GM18520 (cell line): ENCODE results near the gene MEF2A.

Experiments used
- ATAC-seq: cut with Tn5 transposase; IDR thresholded peaks from one replicate; pipeline ENCODE4 v1.9.1; 2021; ENCODE audit not compliant: unreplicated experiment

MEF2A gene

GRCh38 chr15:99702895-99703602 is 137.3 kb downstream of the MEF2A start:
- no peak for ATAC-seq

GRCh38 chr15:99703603-99704443 is 138.0 kb downstream of the MEF2A start:
- ATAC-seq, result peak; percentile 45

GRCh38 chr15:99704444-99704838 is 138.7 kb downstream of the MEF2A start:
- peak; percentile 64 for ATAC-seq

GRCh38 chr15:99706557-99707303 is 140.9 kb downstream of the MEF2A start:
- no peak for ATAC-seq

GRCh38 chr15:99707473-99708270 is 141.9 kb downstream of the MEF2A start:
- ATAC-seq, result no peak

GRCh38 chr15:99708563-99708962 is 142.8 kb downstream of the MEF2A start:
- ATAC-seq, result no peak

GRCh38 chr15:99709243-99709986 is 143.6 kb downstream of the MEF2A start:
- no peak for ATAC-seq

- ATAC-seq, result no peak
These were observed 145.8 kb downstream of the MEF2A start for GRCh38 chr15:99711625-99712024.

- no peak for ATAC-seq
These were observed 146.6 kb downstream of the MEF2A start for GRCh38 chr15:99712415-99712814.

GRCh38 chr15:99716540-99717095 is 150.8 kb downstream of the MEF2A start:
- ATAC-seq, result no peak

GRCh38 chr15:99717161-99718009 is 151.6 kb downstream of the MEF2A start:
- no peak for ATAC-seq

- ATAC-seq, result no peak
These were observed 152.6 kb downstream of the MEF2A start for GRCh38 chr15:99718421-99718820.

- ATAC-seq, result peak; percentile 76
These were observed 153.3 kb downstream of the MEF2A start for GRCh38 chr15:99719096-99719541.

GRCh38 chr15:99720533-99720932 is 154.7 kb downstream of the MEF2A start:
- no peak for ATAC-seq

- no peak for ATAC-seq
These were observed 155.5 kb downstream of the MEF2A start for GRCh38 chr15:99721104-99721778.

- no peak for ATAC-seq
These were observed 156.1 kb downstream of the MEF2A start for GRCh38 chr15:99721896-99722295.

GRCh38 chr15:99722406-99722805 is 156.6 kb downstream of the MEF2A start:
- no peak for ATAC-seq

- no peak for ATAC-seq
These were observed 160.5 kb downstream of the MEF2A start for GRCh38 chr15:99726333-99726732.
